NCI-H1694 (cell line): ENCODE measurements around the gene ARHGEF3.

Experiments
- DNase-seq: peaks from one replicate; lab custom pipeline; 2025; lab: John Stamatoyannopoulos, UW

ARHGEF3 gene

GRCh38 chr3:56796202-56796601 is 5.5 kb downstream of the ARHGEF3 start:
- no peak for DNase-seq

DNA sequence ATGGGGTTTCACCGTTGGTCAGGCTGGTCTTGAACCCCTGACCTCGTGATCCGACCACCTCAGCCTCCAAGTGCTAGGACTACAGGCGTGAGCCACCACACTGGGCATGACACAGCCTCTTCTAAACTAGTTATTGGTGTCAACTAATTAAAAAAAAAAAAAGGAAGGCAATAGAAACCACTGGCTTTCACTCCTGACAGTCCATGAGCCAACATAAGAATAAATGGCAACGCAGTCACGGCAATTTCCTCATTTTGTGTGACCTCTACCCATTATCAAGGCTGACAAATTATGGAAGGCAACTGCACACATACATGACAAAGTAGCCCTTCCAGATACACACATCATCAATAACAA is 5.9 kb downstream of the ARHGEF3 start:
- DNase-seq: no peak

DNA sequence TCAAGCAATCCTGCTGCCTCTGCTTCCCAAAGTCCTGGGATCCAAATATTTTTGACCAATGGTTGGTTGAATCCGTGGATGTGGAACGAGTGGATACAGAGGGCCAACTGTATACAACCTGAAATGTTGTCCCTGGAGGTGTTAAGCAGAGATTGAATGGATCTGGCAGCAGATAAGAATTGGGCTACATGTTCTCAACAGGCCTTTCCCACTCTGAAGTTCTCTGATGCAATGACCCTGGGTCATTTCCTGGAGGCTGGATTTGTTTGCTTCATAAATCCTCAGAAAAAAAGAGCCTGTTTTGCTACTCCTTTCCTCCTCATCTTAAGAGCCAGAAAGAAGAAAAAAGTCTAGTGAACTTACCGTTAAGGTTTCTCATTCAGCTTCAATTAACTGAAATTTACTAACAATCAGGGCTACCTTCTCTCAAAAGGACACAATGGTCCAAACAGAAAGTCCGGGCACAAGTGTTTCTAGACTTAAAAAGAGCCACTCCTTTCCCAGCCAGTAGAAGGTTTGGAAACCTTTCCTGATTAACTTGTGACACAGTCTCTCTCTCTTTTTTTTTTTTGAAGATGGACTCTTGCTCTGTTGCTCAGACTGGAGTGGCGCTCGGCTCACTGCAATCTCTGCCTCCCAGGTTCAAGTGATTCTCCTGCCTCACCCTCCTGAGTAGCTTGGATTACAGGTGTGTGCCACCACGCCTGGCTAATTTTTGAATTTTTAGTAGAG is 6.5 kb downstream of the ARHGEF3 start:
- DNase-seq: no peak

- DNase-seq: no peak
Measured at GRCh38 chr3:56792193-56792592, 9.6 kb downstream of the ARHGEF3 start.

GRCh38 chr3:56790016-56790821 is 11.5 kb downstream of the ARHGEF3 start:
- DNase-seq: no peak

DNA sequence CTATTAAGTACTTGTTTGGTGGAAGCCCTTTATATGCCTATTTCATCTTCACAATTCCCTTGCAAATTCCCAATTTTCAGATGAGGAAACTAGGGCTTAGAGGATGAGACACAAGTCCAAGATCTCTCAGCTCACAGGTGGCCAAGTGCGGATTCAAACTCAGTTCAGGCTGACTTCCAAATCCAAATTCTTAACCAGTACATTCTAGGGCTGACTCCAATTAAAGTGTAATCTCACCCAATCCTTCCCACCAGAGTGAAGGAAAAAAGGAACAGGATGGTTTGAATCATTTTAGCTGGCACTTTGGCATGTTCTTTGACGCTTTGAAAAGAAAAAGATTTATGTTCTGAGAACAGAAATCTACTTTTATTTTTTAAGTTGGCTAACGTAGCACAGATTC is 12.7 kb downstream of the ARHGEF3 start:
- no peak for DNase-seq

GRCh38 chr3:56788521-56788920 is 13.2 kb downstream of the ARHGEF3 start:
- no peak for DNase-seq

DNA sequence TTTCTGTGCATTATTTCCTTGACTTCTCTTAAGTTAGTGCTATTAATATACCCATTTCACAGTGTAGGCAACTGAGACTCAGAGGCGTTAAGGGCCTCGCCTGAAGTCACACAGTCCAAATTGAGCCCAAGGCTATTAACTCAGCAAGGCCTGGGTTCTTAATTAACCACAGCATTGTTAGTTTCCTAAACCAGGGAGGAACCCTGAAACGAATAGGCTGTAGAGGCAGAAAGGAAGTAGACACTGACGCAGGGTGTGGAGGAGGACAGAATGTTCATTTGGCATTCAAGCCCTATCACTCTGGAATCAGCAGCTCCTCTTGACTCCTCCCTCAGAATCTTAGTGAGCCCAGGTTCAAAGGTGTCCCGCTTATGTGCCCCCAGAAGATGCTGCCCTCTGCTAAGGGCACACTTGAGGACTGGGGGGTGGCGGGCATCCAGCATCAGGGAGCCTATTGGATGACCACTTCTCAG is 13.9 kb downstream of the ARHGEF3 start:
- DNase-seq: no peak

GRCh38 chr3:56787258-56787775 is 14.4 kb downstream of the ARHGEF3 start:
- no peak for DNase-seq

DNA sequence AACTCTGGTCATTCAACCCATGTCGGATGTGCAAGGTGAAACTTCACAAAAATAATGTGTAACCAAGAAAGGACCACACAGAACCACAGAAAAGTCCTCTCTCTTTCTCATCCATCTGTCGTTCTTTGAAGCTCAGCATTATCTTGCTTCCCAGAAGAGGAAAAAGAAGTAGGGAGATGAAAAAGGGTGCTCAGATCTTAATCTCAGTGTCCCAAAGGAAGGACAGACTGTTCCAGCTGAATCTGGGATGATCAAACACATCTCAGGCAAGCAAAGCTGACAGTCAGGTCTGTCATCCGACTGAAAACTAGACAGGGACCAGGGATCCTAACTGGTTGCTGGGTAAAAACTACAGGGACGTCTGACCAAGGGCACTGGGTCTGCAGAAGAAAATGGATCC is 16.2 kb downstream of the ARHGEF3 start:
- DNase-seq: no peak

DNA sequence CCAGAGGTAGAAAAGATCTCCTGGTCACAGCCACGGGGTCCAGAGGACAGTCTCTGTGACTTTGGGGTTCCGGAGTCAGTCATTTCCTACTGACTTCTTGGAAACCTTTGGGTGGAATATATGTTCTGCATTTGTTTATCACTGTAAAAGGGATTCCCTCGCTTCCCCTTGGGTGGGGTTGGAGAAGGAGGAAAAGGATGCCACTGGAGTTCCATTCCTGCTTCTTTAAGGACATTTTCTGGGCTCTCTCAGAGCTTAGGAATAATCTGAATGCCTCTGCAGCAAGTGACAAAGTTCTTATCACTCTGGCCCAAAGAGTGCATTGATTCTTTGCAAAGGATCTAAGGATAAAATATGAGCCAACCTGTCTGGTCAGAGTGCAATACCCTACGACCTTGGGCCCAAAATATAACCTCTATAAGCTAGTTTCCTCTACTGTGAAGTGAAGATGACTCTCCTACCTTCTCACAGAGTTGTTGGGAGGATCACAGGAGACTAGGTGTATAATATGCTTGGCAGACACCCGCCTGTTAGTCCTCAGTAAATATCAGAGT is 17.2 kb downstream of the ARHGEF3 start:
- no peak for DNase-seq

- no peak for DNase-seq
Measured at GRCh38 chr3:56783644-56784447, 17.9 kb downstream of the ARHGEF3 start.

DNA sequence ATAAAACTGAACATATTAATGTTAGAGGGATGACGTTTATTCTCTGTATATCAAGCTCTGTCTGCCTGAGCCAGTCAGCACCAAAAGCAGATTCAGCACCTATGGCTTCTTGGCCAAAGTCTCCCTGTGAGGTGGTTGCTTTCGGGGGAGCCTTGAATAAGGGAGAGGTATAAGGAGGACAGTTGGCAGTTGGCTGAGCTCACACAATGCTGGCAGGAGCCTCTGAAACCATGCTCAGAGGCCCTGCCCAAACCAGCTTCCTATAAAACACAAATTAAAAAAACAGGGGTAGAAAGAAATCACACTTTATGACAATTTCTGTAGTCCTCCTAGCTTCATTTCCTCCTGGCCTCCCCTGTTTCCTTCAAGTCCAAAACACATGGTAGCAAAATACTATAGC is 18.8 kb downstream of the ARHGEF3 start:
- no peak for DNase-seq

GRCh38 chr3:56782215-56782614 is 19.5 kb downstream of the ARHGEF3 start:
- no peak for DNase-seq

GRCh38 chr3:56781762-56782161 is 20.0 kb downstream of the ARHGEF3 start:
- DNase-seq: no peak

DNA sequence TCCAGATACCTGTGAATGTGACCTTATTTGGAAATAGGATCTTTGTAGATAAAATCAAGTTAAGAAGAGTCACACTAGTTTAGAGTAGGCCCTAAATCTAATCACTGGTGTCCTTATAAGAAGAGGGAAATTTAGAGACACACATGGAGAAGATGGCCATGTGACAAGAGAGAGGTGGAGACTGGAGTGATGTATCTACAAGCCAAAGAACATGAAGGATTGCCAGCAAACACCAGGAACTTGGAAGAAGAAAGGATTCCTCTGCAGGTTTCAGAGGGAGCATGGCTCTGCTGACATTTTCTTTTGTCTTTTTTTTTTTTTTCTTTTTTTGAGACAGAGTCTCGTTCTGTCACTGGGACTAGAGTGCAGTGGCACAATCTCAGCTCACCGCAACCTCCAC is 20.8 kb downstream of the ARHGEF3 start:
- no peak for DNase-seq

DNA sequence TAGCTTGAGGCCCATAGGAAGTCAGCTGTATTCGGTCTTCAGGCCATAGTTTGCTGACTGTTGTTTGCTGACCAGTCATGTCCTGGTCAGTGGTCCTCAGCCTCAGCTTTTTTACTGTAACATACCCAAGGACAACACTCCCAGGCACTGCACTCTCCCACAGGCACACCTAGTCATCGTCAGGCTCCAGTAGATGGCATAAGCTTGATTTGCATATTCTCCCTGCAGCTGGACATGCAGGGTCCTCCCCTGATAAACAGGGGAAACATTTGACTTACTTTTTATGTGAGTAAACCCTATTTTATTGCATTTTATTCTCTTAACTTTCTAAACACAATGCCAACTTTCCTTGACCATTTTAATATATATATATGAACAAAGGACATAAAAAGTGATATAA is 22.9 kb downstream of the ARHGEF3 start:
- DNase-seq: no peak

DNA sequence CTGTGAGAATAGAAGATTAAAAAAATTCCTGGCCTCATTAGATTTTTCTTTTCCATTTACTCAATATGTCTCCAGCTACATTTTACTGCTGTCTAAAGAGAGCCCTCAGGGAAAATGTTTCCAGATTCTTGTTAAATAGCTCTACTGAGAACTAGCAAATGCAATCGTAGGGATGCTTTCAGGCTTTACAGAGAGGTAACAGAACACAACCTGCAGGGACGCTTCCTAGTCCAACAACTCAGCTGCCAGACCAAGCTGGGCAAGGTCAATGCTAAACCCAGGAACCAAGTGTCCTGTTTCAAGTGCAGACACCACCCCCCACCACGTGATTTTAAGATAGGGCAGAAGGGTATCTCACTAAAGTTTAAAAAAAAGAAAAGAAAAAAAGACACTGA is 25.2 kb downstream of the ARHGEF3 start:
- DNase-seq: no peak

- no peak for DNase-seq
Measured at GRCh38 chr3:56775838-56776555, 25.8 kb downstream of the ARHGEF3 start.

DNA sequence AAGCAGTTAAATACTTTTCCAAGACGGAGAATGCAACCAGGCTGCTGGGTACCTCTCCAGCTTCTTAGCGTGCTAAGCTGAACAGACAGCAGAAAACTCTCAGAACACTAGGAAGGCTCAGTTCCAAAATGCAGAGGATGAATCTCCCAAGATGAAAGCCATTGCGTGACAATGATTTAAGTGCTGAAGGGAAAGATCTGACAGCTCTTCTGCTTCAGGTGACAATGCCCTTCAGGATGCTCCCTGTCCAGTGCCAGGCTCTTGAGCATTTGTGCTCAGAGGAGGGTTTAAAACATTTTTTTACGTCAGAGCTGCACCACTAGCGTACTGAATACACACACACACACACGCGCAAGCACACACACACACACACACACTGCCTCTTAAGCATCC is 26.3 kb downstream of the ARHGEF3 start:
- no peak for DNase-seq

GRCh38 chr3:56773986-56774385 is 27.8 kb downstream of the ARHGEF3 start:
- no peak for DNase-seq
